Subcutaneous abdominal adipose tissue (tissue), 5 donors: ENCODE measurements around the gene MAP4K4.

Source experiments
- H3K27ac ChIP-seq: one replicate; pipeline ENCODE4 v1.7.0; 2013; ENCODE audit warnings: low read depth, mild to moderate bottlenecking, inconsistent platforms, low read length, moderate library complexity
- H3K27me3 ChIP-seq, 5 donors: one replicate each; pipeline ENCODE4 v1.7.0; 2013; ENCODE audit warnings: low read length in 5 of 5, inconsistent platforms in 1 of 5; ENCODE audit not compliant: control insufficient read depth in 5 of 5, insufficient read depth in 4 of 5
- H3K36me3 ChIP-seq, 5 donors: one replicate each; pipeline ENCODE4 v1.7.0; 2013; ENCODE audit warnings: low read length in 5 of 5; ENCODE audit not compliant: control insufficient read depth in 5 of 5, insufficient read depth in 5 of 5
- H3K4me1 ChIP-seq, 5 donors: one replicate each; pipeline ENCODE4 v1.7.0; 2013; ENCODE audit warnings: low read length in 5 of 5, mild to moderate bottlenecking in 3 of 5, moderate library complexity in 1 of 5; ENCODE audit not compliant: control insufficient read depth in 5 of 5, insufficient read depth in 5 of 5
- H3K4me3 ChIP-seq, 5 donors: one replicate each; pipeline ENCODE4 v1.7.0; 2013; ENCODE audit warnings: low read length in 5 of 5, low read depth in 1 of 5
- H3K9ac ChIP-seq, 5 donors: one replicate each; pipeline ENCODE4 v1.7.0; 2013; ENCODE audit warnings: low read length in 5 of 5, mild to moderate bottlenecking in 4 of 5, moderate library complexity in 3 of 5
- H3K9me3 ChIP-seq, 5 donors: one replicate each; pipeline ENCODE4 v1.7.0; 2013; ENCODE audit warnings: low read length in 5 of 5; ENCODE audit not compliant: control insufficient read depth in 5 of 5
- donor health status: healthy.
- donor health status: healthy.
- donor health status: healthy.
- donor health status: healthy.
- donor health status: healthy.

MAP4K4 gene

GRCh38 chr2:101807242-101807641 is 109.7 kb downstream of the MAP4K4 start:
- no peak overlapping the region for H3K9ac ChIP-seq
- H3K27ac ChIP-seq, result peak overlapping the region; percentile 74
- peaks cover 6 to 46% (median 39%) of the 10 kb centered on the region in 5 donors for H3K4me1 ChIP-seq
- H3K27me3 ChIP-seq, result no peaks in the 10 kb centered on the region
- no peak overlapping the region for H3K4me3 ChIP-seq
- no peaks in the 10 kb centered on the region for H3K36me3 ChIP-seq
- no peaks in the 10 kb centered on the region for H3K9me3 ChIP-seq

GRCh38 chr2:101808006-101808562 is 110.6 kb downstream of the MAP4K4 start:
- Histone ChIP-seq H3K27me3 (no peaks in the 10 kb centered on the region), H3K9ac (no peak overlapping the region), H3K9me3 (no peaks in the 10 kb centered on the region), H3K4me1 (peaks cover 6 to 44% (median 35%) of the 10 kb centered on the region in 5 donors), H3K36me3 (no peaks in the 10 kb centered on the region), H3K27ac (no peak overlapping the region), H3K4me3 (no peak overlapping the region)

- H3K9ac ChIP-seq, result no peak overlapping the region
- H3K9me3 ChIP-seq, result no peaks in the 10 kb centered on the region
- peaks cover 6 to 33% (median 31%) of the 10 kb centered on the region in 5 donors for H3K4me1 ChIP-seq
- no peaks in the 10 kb centered on the region for H3K36me3 ChIP-seq
- H3K4me3 ChIP-seq, result no peak overlapping the region
- no peaks in the 10 kb centered on the region for H3K27me3 ChIP-seq
- H3K27ac ChIP-seq, result no peak overlapping the region
These were observed 112.2 kb downstream of the MAP4K4 start for GRCh38 chr2:101809698-101810097.

GRCh38 chr2:101811226-101812015 is 113.9 kb downstream of the MAP4K4 start:
- no peak overlapping the region for H3K4me3 ChIP-seq
- H3K27ac ChIP-seq, result no peak overlapping the region
- no peak overlapping the region for H3K9ac ChIP-seq
- no peaks in the 10 kb centered on the region for H3K9me3 ChIP-seq
- peaks cover 2 to 32% (median 28%) of the 10 kb centered on the region in 5 donors for H3K4me1 ChIP-seq
- no peaks in the 10 kb centered on the region for H3K27me3 ChIP-seq
- H3K36me3 ChIP-seq, result no peaks in the 10 kb centered on the region

- Histone ChIP-seq H3K27ac (no peak overlapping the region), H3K9ac (no peak overlapping the region), H3K27me3 (no peaks in the 10 kb centered on the region), H3K9me3 (no peaks in the 10 kb centered on the region), H3K4me3 (no peak overlapping the region), H3K4me1 (peaks cover 2 to 27% (median 23%) of the 10 kb centered on the region in 5 donors), H3K36me3 (no peaks in the 10 kb centered on the region)
These were observed 114.7 kb downstream of the MAP4K4 start for GRCh38 chr2:101812226-101812625.

- Histone ChIP-seq H3K27me3 (no peaks in the 10 kb centered on the region), H3K4me3 (no peak overlapping the region), H3K27ac (no peak overlapping the region), H3K4me1 (peaks cover 2 to 33% (median 29%) of the 10 kb centered on the region in 5 donors), H3K36me3 (no peaks in the 10 kb centered on the region), H3K9me3 (no peaks in the 10 kb centered on the region), H3K9ac (peak overlapping the region in 1 of 5 donors; percentile 6)
These were observed 117.2 kb downstream of the MAP4K4 start for GRCh38 chr2:101814752-101815151.

GRCh38 chr2:101815154-101815553 is 117.6 kb downstream of the MAP4K4 start:
- Histone ChIP-seq H3K4me1 (peaks cover 2 to 33% (median 27%) of the 10 kb centered on the region in 5 donors), H3K27ac (no peak overlapping the region), H3K27me3 (no peaks in the 10 kb centered on the region), H3K36me3 (no peaks in the 10 kb centered on the region), H3K4me3 (no peak overlapping the region), H3K9ac (no peak overlapping the region), H3K9me3 (no peaks in the 10 kb centered on the region)

GRCh38 chr2:101815739-101816391 is 118.4 kb downstream of the MAP4K4 start:
- H3K9ac ChIP-seq, result no peak overlapping the region
- H3K9me3 ChIP-seq, result no peaks in the 10 kb centered on the region
- no peaks in the 10 kb centered on the region for H3K27me3 ChIP-seq
- no peak overlapping the region for H3K27ac ChIP-seq
- no peaks in the 10 kb centered on the region for H3K36me3 ChIP-seq
- peaks cover 2 to 33% (median 27%) of the 10 kb centered on the region in 5 donors for H3K4me1 ChIP-seq
- H3K4me3 ChIP-seq, result peak overlapping the region in 1 of 5 donors; percentile 26

- Histone ChIP-seq H3K27ac (no peak overlapping the region), H3K9me3 (no peaks in the 10 kb centered on the region), H3K27me3 (no peaks in the 10 kb centered on the region), H3K4me3 (no peak overlapping the region), H3K9ac (no peak overlapping the region), H3K36me3 (no peaks in the 10 kb centered on the region), H3K4me1 (peaks cover 2 to 31% (median 27%) of the 10 kb centered on the region in 5 donors)
These were observed 119.1 kb downstream of the MAP4K4 start for GRCh38 chr2:101816598-101816997.

- Histone ChIP-seq H3K27ac (no peak overlapping the region), H3K27me3 (no peaks in the 10 kb centered on the region), H3K4me3 (no peak overlapping the region), H3K36me3 (no peaks in the 10 kb centered on the region), H3K4me1 (peaks cover 2 to 31% (median 27%) of the 10 kb centered on the region in 5 donors), H3K9me3 (no peaks in the 10 kb centered on the region), H3K9ac (no peak overlapping the region)
These were observed 120.0 kb downstream of the MAP4K4 start for GRCh38 chr2:101817481-101817880.
